HG03575 (cell line): ENCODE data around the gene MBOAT2.

Experiments used
- ATAC-seq: cut with Tn5 transposase; IDR thresholded peaks from one replicate; pipeline ENCODE4 v1.9.1; 2021; ENCODE audit not compliant: unreplicated experiment, insufficient number of reproducible peaks, low FRiP score; ENCODE audit errors: extremely low read depth

Gene MBOAT2

GRCh38 chr2:8998418-8999101, 4.9 kb downstream of the MBOAT2 start:
- ATAC-seq = no peak

- ATAC-seq = no peak
These were observed 5.9 kb downstream of the MBOAT2 start for GRCh38 chr2:8997631-8998030.

- no peak for ATAC-seq
These were observed 6.4 kb downstream of the MBOAT2 start for GRCh38 chr2:8997108-8997507.

GRCh38 chr2:8996006-8996405, 7.5 kb downstream of the MBOAT2 start:
- ATAC-seq = no peak

GRCh38 chr2:8994386-8994785, 9.1 kb downstream of the MBOAT2 start:
- no peak for ATAC-seq

- no peak for ATAC-seq
These were observed 9.6 kb downstream of the MBOAT2 start for GRCh38 chr2:8993902-8994278.

- no peak for ATAC-seq
These were observed 10.1 kb downstream of the MBOAT2 start for GRCh38 chr2:8993196-8993901.

GRCh38 chr2:8992643-8993042, 10.8 kb downstream of the MBOAT2 start:
- no peak for ATAC-seq

GRCh38 chr2:8989536-8990079, 13.9 kb downstream of the MBOAT2 start:
- ATAC-seq = no peak

GRCh38 chr2:8987410-8987809, 16.1 kb downstream of the MBOAT2 start:
- no peak for ATAC-seq

- no peak for ATAC-seq
These were observed 17.0 kb downstream of the MBOAT2 start for GRCh38 chr2:8986327-8986976.

- ATAC-seq = no peak
These were observed 17.7 kb downstream of the MBOAT2 start for GRCh38 chr2:8985561-8986326.

- ATAC-seq = no peak
These were observed 18.6 kb downstream of the MBOAT2 start for GRCh38 chr2:8984855-8985254.

- no peak for ATAC-seq
These were observed 19.3 kb downstream of the MBOAT2 start for GRCh38 chr2:8984157-8984556.

GRCh38 chr2:8983571-8983970, 19.9 kb downstream of the MBOAT2 start:
- ATAC-seq = no peak

GRCh38 chr2:8981876-8982275, 21.6 kb downstream of the MBOAT2 start:
- ATAC-seq = no peak

GRCh38 chr2:8980096-8980495, 23.4 kb downstream of the MBOAT2 start:
- ATAC-seq = no peak

GRCh38 chr2:8977758-8978157, 25.7 kb downstream of the MBOAT2 start:
- ATAC-seq = no peak
